ENCODE data around the gene LRRC14B.

LRRC14B gene

GRCh38 chr5:176296-176823 is 14.9 kb upstream of the LRRC14B start:
- no peak for DNase-seq

- DNase-seq = peak; percentile 65
These were observed 13.2 kb upstream of the LRRC14B start for GRCh38 chr5:178110-178509.

GRCh38 chr5:179401-179800 is 11.9 kb upstream of the LRRC14B start:
- no peak for DNase-seq

- DNase-seq = no peak
These were observed 10.9 kb upstream of the LRRC14B start for GRCh38 chr5:180286-180918.

- DNase-seq = no peak
These were observed 10.1 kb upstream of the LRRC14B start for GRCh38 chr5:181160-181559.

GRCh38 chr5:181566-181965 is 9.7 kb upstream of the LRRC14B start:
- no peak for DNase-seq

- DNase-seq = no peak
These were observed 9.2 kb upstream of the LRRC14B start for GRCh38 chr5:182126-182525.

GRCh38 chr5:184471-184870 is 6.8 kb upstream of the LRRC14B start:
- no peak for DNase-seq

GRCh38 chr5:185095-186070 is 5.9 kb upstream of the LRRC14B start:
- no peak for DNase-seq

- DNase-seq = no peak
These were observed 4.9 kb upstream of the LRRC14B start for GRCh38 chr5:186091-187041.

- DNase-seq = no peak
These were observed 4.3 kb upstream of the LRRC14B start for GRCh38 chr5:187042-187431.

GRCh38 chr5:187617-188451 is 3.5 kb upstream of the LRRC14B start:
- DNase-seq = no peak

GRCh38 chr5:188488-189481 is 2.5 kb upstream of the LRRC14B start:
- peak; percentile 94 for DNase-seq

- no peak for DNase-seq
These were observed 1.8 kb upstream of the LRRC14B start for GRCh38 chr5:189486-189885.

GRCh38 chr5:189976-190365 is 1.3 kb upstream of the LRRC14B start:
- no peak for DNase-seq

- peak; percentile 7 for DNase-seq
These were observed 794 bp upstream of the LRRC14B start for GRCh38 chr5:190366-191035.

- no peak for DNase-seq
These were observed 825 bp downstream of the LRRC14B start for GRCh38 chr5:191949-192690.

GRCh38 chr5:192691-192969 is 1.3 kb downstream of the LRRC14B start:
- DNase-seq = no peak

All from NCI-H774 (cell line).